Mesothelial cell of epicardium (in vitro differentiated cells): ENCODE data around the gene NFASC. TPM values are rescaled to one million over a fixed set of nuclear protein-coding genes. Genes with fewer than 3 reads are reported as not detected.

Source experiments
- DNase-seq, 2 experiments: peaks; one replicate each; pipeline ENCODE4 v3.0.0; 2021; ENCODE audit warnings: low spot score in 2 of 2; ENCODE audit not compliant: unreplicated experiment in 2 of 2
- H3K27ac Mint-ChIP-seq: 2 replicates; pipeline ENCODE4 v1.8.0; 2021; ENCODE audit warnings: mixed read lengths
- H3K27me3 Mint-ChIP-seq: 2 replicates; pipeline ENCODE4 v1.8.0; 2021; ENCODE audit warnings: low read depth, mixed read lengths
- H3K36me3 Mint-ChIP-seq: 2 replicates; pipeline ENCODE4 v1.8.0; 2021; ENCODE audit warnings: mixed read lengths
- H3K4me1 Mint-ChIP-seq: 2 replicates; pipeline ENCODE4 v1.8.0; 2021; ENCODE audit warnings: mixed read lengths
- H3K4me3 Mint-ChIP-seq: 2 replicates; pipeline ENCODE4 v1.8.0; 2021; ENCODE audit warnings: mild to moderate bottlenecking, moderate library complexity, mixed read lengths
- H3K9me3 Mint-ChIP-seq: 2 replicates; pipeline ENCODE4 v1.8.0; 2021; ENCODE audit warnings: mixed read lengths
- CTCF ChIP-seq: fragments of 200-600 bp; sonication (generic); IDR thresholded peaks from one replicate; pipeline ENCODE4 v1.5.0; 2021; ENCODE audit warnings: antibody characterized with exemption; ENCODE audit not compliant: unreplicated experiment
- total RNA-seq: library from RNA; stranded (reverse); gene quantifications from 3 replicates; pipeline ENCODE4 v1.2.1, GENCODE V29; 2021

The NFASC gene
- total RNA-seq, 1 donor from 2014 or later = 0.72 TPM

GRCh38 chr1:204888294-204888693 is 17.6 kb downstream of the NFASC start:
- H3K27me3 Mint-ChIP-seq = peaks cover 92% of the 10 kb centered on the region
- no peak for DNase-seq
- no peak overlapping the region for H3K27ac Mint-ChIP-seq
- H3K4me3 Mint-ChIP-seq = no peak overlapping the region
- TF ChIP-seq CTCF = no peak
- H3K9me3 Mint-ChIP-seq = no peaks in the 10 kb centered on the region
- no peaks in the 10 kb centered on the region for H3K36me3 Mint-ChIP-seq
- H3K4me1 Mint-ChIP-seq = peaks cover 4% of the 10 kb centered on the region

DNA sequence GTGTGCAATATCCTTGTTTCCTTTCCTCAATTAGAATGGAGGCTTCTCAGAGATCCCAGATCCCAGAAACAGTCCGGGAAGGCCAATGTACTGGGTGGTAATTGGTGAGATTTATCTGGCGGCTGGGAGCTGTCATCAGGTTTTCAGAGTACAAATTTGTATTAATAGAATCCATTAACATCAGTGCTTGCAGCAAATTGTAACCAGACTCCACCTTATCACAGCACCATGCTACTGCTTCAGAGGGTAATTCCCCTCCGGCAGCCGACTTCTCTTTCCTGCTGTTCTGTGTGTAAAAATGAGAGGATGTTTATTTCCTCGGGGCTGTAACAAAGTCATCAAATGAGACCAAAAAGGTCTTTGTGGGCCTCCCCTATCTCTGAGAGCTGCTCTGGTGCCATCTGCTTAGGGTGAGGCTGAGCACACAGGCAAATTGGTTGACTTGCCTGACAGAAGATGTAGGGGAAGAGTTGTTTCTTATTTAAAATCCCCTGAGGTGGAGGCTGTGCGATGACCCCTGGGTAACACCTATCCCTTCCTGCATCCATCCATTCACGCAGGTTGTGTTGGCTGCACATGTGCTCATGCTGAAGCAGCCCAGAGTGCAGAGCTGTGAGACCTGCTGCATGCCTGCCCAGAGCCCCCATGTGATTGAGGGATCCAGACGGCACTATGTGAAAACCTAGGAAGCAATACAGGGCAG is 19.2 kb downstream of the NFASC start:
- TF ChIP-seq CTCF = no peak
- Mint-ChIP-seq H3K27me3 (peaks cover 92% of the 10 kb centered on the region), H3K27ac (no peak overlapping the region), H3K9me3 (no peaks in the 10 kb centered on the region), H3K4me3 (no peak overlapping the region), H3K36me3 (no peaks in the 10 kb centered on the region), H3K4me1 (peaks cover 4% of the 10 kb centered on the region)
- no peak for DNase-seq

GRCh38 chr1:204891860-204892259 is 21.2 kb downstream of the NFASC start:
- H3K4me3 Mint-ChIP-seq = no peak overlapping the region
- peaks cover 98% of the 10 kb centered on the region for H3K27me3 Mint-ChIP-seq
- DNase-seq = no peak
- H3K36me3 Mint-ChIP-seq = no peaks in the 10 kb centered on the region
- no peak for TF ChIP-seq CTCF
- no peak overlapping the region for H3K27ac Mint-ChIP-seq
- H3K9me3 Mint-ChIP-seq = no peaks in the 10 kb centered on the region
- peaks cover 4% of the 10 kb centered on the region for H3K4me1 Mint-ChIP-seq

DNA sequence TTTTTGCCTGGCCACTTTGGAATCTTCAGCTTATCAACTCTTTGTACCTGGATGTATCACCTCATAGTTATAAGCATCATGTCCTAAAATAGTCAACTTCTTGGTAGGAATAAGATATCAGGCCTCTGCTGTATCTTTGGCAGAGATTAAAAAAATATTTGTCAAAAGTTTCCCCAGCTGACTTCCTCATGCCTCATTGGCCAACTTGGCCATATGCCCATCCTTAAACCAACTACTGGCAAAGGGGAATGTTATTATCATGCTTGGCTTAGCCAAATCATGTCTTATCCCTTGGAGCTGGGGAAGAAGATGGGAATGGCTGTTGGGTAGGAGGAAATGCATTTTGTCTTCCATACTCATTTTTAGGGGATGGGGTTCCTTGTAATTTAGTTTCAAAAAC is 23.4 kb downstream of the NFASC start:
- no peak for TF ChIP-seq CTCF
- H3K27me3 Mint-ChIP-seq = peaks cover 93% of the 10 kb centered on the region
- H3K9me3 Mint-ChIP-seq = no peaks in the 10 kb centered on the region
- no peak overlapping the region for H3K27ac Mint-ChIP-seq
- H3K4me1 Mint-ChIP-seq = peaks cover 4% of the 10 kb centered on the region
- H3K36me3 Mint-ChIP-seq = no peaks in the 10 kb centered on the region
- no peak for DNase-seq
- H3K4me3 Mint-ChIP-seq = no peak overlapping the region

DNA sequence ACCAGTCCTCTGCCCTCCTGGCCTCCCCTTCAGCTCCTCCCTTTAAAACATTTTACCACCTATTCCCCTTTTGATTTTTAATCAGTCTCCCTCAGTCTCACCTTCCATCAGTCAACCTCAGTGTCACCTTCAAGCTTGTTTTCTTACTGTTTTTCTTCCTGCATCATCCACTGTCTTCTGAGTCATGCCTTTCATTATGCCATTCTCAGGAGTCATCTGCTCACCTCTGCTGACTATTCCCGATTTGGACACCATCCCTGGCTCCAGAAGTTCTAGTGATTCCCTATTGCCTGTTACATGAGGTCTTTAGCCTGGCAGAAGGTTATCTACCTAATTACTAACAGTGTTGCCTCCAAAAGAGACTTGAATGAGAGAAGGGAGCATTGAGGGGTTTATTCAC is 23.9 kb downstream of the NFASC start:
- TF ChIP-seq CTCF = no peak
- peaks cover 93% of the 10 kb centered on the region for H3K27me3 Mint-ChIP-seq
- peaks cover 4% of the 10 kb centered on the region for H3K4me1 Mint-ChIP-seq
- no peak overlapping the region for H3K4me3 Mint-ChIP-seq
- DNase-seq = no peak
- no peaks in the 10 kb centered on the region for H3K9me3 Mint-ChIP-seq
- H3K27ac Mint-ChIP-seq = no peak overlapping the region
- no peaks in the 10 kb centered on the region for H3K36me3 Mint-ChIP-seq
